GM12873 (cell line): ENCODE results near the gene CBL.

ENCODE experiments used
- TF ChIP-seq, protein P1 (sequence below): IDR thresholded peaks from 2 replicates; pipeline ENCODE4 v1.5.1; 2012; ENCODE audit warnings: low read depth, mild to moderate bottlenecking, moderate library complexity, low read length, control low read depth; ENCODE audit not compliant: insufficient read depth; ENCODE audit errors: missing control alignments

The CBL gene

DNA sequence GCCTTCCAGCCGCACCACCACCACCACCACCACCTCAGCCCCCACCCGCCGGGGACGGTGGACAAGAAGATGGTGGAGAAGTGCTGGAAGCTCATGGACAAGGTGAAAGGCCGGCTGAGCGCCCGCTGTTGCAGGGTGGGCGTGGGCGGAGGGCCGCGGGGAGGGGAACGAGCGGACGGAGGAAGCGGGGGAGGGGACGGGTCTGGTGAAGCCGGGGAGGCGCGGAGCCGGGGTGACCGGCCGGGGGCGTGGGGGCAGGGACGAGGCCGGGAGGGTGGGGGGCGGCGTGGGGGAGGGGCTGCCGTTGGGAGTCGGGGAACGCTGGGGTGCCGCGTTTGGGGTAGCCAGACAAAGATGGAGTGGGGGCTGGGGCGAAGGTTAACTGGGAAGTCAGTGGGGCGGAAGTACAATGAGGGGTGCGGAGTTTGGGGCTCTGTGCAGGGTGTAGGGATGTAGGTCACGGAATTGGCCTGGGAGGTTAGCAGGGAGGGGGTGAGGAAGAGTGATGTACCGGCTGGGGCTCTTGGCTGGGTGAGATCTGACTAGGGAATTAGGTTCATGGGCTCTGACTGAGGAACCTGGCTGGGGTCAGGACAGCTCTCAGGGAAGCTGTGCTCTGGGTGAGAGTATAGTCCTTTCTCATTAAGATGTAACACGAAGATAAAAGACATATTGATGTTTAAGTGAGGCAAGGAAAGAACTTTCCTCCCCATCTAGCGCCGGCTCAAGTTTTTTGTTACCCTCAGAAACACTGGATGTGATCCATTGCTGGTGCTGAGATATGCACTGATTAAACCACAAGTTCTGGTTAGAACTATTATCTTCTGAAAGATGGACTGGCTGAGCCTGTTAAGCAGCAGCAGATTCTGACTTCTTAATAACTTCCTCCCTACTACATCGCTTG, 624 bp downstream of the CBL start:
- TF ChIP-seq, protein P1, sequence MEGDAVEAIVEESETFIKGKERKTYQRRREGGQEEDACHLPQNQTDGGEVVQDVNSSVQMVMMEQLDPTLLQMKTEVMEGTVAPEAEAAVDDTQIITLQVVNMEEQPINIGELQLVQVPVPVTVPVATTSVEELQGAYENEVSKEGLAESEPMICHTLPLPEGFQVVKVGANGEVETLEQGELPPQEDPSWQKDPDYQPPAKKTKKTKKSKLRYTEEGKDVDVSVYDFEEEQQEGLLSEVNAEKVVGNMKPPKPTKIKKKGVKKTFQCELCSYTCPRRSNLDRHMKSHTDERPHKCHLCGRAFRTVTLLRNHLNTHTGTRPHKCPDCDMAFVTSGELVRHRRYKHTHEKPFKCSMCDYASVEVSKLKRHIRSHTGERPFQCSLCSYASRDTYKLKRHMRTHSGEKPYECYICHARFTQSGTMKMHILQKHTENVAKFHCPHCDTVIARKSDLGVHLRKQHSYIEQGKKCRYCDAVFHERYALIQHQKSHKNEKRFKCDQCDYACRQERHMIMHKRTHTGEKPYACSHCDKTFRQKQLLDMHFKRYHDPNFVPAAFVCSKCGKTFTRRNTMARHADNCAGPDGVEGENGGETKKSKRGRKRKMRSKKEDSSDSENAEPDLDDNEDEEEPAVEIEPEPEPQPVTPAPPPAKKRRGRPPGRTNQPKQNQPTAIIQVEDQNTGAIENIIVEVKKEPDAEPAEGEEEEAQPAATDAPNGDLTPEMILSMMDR, result no peak

DNA sequence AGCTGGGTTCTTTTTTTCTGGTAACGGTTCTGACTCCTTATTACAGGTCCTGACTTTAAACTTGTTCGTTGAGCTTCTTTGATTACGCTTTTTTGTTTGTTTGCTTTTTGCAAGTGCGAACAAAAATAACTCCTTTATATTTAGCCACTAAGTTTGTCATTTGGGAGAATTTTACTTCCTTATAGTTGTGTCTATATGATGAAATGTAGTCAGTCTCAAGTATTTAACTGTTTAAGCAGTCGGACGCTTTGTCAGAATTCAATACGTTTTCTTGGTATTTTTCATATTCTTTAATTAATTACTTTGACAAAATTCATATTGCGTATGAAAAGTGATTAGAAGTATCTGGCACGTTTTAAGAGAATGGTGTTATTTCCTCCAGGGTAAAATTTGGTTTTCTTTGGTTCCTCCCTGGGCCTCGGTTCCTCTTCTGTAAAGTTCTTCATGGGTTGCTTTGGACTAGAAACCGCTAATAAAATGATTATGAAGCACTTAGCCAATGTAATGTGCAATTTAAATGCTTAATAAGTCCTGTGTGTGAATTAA, 1.3 kb downstream of the CBL start:
- TF ChIP-seq, protein P1, result no peak

- TF ChIP-seq, protein P1, result no peak
Observed at GRCh38 chr11:119209186-119209585, 3.0 kb downstream of the CBL start.

GRCh38 chr11:119210050-119210449, 3.9 kb downstream of the CBL start:
- TF ChIP-seq, protein P1, result no peak

DNA sequence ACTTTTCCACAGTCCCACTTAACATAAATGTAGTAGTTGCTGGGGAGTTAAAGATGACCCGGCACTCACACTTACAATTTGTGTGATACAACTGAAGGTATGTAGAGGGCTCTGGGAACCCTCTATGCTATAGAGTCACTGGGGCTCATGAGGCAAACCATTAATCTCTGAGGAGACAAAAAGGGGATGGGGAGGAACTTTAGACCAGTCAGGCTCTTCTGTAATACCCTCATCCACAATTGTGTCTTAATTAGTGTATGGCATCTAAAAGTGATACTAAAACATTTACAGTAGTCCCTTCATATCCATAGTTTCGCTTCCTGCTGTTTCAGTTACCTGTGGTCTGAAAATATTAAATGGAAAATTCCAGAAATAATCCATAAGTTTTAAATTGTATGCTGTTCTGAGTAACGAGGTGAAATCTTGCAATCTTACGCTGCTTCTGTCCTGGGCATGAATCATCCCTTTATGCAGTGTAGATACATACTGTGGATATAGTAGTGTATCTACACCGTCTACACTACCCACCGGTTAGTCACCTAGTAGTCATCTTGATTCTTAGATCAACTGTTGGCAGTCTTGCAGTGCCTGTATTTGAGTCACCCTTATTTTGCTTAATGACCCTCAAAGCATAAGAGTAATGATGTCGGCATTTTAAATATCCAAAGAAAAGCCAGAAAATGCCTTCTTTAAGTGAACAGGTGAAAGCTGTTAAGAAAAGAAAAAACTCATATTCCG, 12.2 kb downstream of the CBL start:
- TF ChIP-seq, protein P1, result no peak

DNA sequence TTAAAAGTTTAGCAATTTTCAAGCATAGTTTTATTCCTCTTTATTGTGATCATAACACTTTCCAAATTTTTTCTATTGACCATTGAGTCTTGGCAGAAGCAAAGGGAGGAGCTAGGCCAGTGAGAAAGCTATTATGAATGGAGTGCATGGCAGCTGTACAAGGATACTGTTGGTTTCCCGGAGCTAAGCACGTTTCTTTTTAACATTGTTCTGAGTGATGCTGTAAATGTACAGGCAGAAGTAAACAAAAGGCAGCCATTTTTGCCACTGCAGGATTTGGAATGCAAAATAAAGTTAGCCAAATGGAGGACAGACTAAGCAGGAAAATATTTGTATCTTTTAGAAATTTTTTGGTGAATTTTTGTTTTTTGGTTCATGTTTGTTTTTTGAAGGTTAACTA, 16.2 kb downstream of the CBL start:
- TF ChIP-seq, protein P1, result no peak

GRCh38 chr11:119222891-119223290, 16.8 kb downstream of the CBL start:
- TF ChIP-seq, protein P1, result no peak
